ENCODE measurements around the gene RGS4. TPM values are rescaled to one million over a fixed set of nuclear protein-coding genes. Genes with fewer than 3 reads are reported as not detected.

The RGS4 gene
- polyA plus RNA-seq, 3 donors: not detected

- H3K9me3 ChIP-seq (replicated peaks in 1 of 2; ENCODE audit: control insufficient read depth in 1 of 2, insufficient read depth in 1 of 2, low read length in 2 of 2): no peaks in the 10 kb centered on the region
- no peak overlapping the region for H3K27ac ChIP-seq (ENCODE audit: low read depth in 1 of 2, low read length in 2 of 2)
- TF ChIP-seq CTCF (IDR thresholded peaks at IDR 0.05): no peak
- Mint-ChIP-seq H3K27me3 (ENCODE audit: low read depth in 3 of 3) (peaks cover 2 to 8% (median 4%) of the 10 kb centered on the region in 3 donors), H3K4me3 (no peak overlapping the region), H3K27ac (no peak overlapping the region), H3K4me1 (no peaks in the 10 kb centered on the region), H3K36me3 (no peaks in the 10 kb centered on the region), H3K9me3 (peaks cover 0 to 2% (median 0%) of the 10 kb centered on the region in 7 donors)
- H3K4me2 ChIP-seq (replicated peaks; ENCODE audit: extremely low read depth, low read length, poor library complexity, severe bottlenecking): no peak overlapping the region
- H3K4me3 ChIP-seq (replicated peaks in 1 of 3; ENCODE audit: low read depth in 2 of 3, low read length in 3 of 3): no peak overlapping the region
- H3K79me2 ChIP-seq (ENCODE audit: insufficient read depth, low read length): no peaks in the 10 kb centered on the region
- peaks cover 0 to 1% of the 10 kb centered on the region in 2 donors for H3K27me3 ChIP-seq (ENCODE audit: control insufficient read depth in 2 of 2, insufficient read depth in 2 of 2, low read length in 2 of 2)
- no peak for DNase-seq
- no peaks in the 10 kb centered on the region for H3K4me1 ChIP-seq (ENCODE audit: control insufficient read depth in 1 of 2, insufficient read depth in 2 of 2, low read length in 2 of 2)
- no peaks in the 10 kb centered on the region for H3K36me3 ChIP-seq (replicated peaks in 1 of 2; ENCODE audit: control insufficient read depth in 1 of 2, insufficient read depth in 2 of 2, low read length in 2 of 2)
- H4K20me1 ChIP-seq (ENCODE audit: insufficient read depth, low read length): no peaks in the 10 kb centered on the region
- H2AFZ ChIP-seq (ENCODE audit: insufficient read depth, low read depth, low read length, poor library complexity, severe bottlenecking): no peak overlapping the region
- no peak overlapping the region for H3K9ac ChIP-seq (ENCODE audit: insufficient read depth, low read length, poor library complexity, severe bottlenecking)
- intact Hi-C loops (cut with micrococcal nuclease): no loop called here
- 89% methylated on average over 3 of the region's 4 CpGs for WGBS (ENCODE audit: insufficient coverage)
Observed at GRCh38 chr1:163076044-163076443, 6.9 kb downstream of the RGS4 start.

GRCh38 chr1:163076446-163076845 is 7.3 kb downstream of the RGS4 start:
- Histone ChIP-seq H3K79me2 (ENCODE audit: insufficient read depth, low read length) (no peaks in the 10 kb centered on the region), H3K36me3 (replicated peaks in 1 of 2; ENCODE audit: control insufficient read depth in 1 of 2, insufficient read depth in 2 of 2, low read length in 2 of 2) (no peaks in the 10 kb centered on the region), H3K4me1 (ENCODE audit: control insufficient read depth in 1 of 2, insufficient read depth in 2 of 2, low read length in 2 of 2) (no peaks in the 10 kb centered on the region), H3K9me3 (replicated peaks in 1 of 2; ENCODE audit: control insufficient read depth in 1 of 2, insufficient read depth in 1 of 2, low read length in 2 of 2) (no peaks in the 10 kb centered on the region), H3K27ac (ENCODE audit: low read depth in 1 of 2, low read length in 2 of 2) (no peak overlapping the region), H3K27me3 (ENCODE audit: control insufficient read depth in 2 of 2, insufficient read depth in 2 of 2, low read length in 2 of 2) (no peaks in the 10 kb centered on the region), H2AFZ (ENCODE audit: insufficient read depth, low read depth, low read length, poor library complexity, severe bottlenecking) (no peak overlapping the region), H3K4me2 (replicated peaks; ENCODE audit: extremely low read depth, low read length, poor library complexity, severe bottlenecking) (no peak overlapping the region), H3K4me3 (replicated peaks in 1 of 3; ENCODE audit: low read depth in 2 of 3, low read length in 3 of 3) (no peak overlapping the region), H3K9ac (ENCODE audit: insufficient read depth, low read length, poor library complexity, severe bottlenecking) (no peak overlapping the region), H4K20me1 (ENCODE audit: insufficient read depth, low read length) (no peaks in the 10 kb centered on the region)
- Mint-ChIP-seq H3K4me3 (no peak overlapping the region), H3K27me3 (ENCODE audit: low read depth in 3 of 3) (peaks cover 2 to 8% (median 4%) of the 10 kb centered on the region in 3 donors), H3K27ac (no peak overlapping the region), H3K9me3 (peaks cover 0 to 2% (median 0%) of the 10 kb centered on the region in 7 donors), H3K36me3 (no peaks in the 10 kb centered on the region), H3K4me1 (no peaks in the 10 kb centered on the region)
- TF ChIP-seq CTCF (IDR thresholded peaks at IDR 0.05): no peak
- WGBS (ENCODE audit: insufficient coverage): no CpG with 5 or more reads among the region's 3 CpGs
- intact Hi-C loops (cut with micrococcal nuclease): no loop called here
- DNase-seq: no peak

All from CD14-positive monocyte (primary cell).